HL-60 (cell line): Measurements from ENCODE around the gene TMEM63C.

ENCODE experiments used
- DNase-seq, 2 experiments: peaks; one replicate each; pipeline ENCODE4 v3.0.0-alpha.2; 2010 to 2020; ENCODE audit warnings: low read depth in 1 of 2, low spot score in 1 of 2
- H3K27ac ChIP-seq: fragments of 250-450 bp; sonication (Bioruptor Pico); replicated peaks from 2 replicates; pipeline ENCODE4 v1.5.1; 2020; ENCODE audit warnings: mild to moderate bottlenecking, moderate library complexity
- H3K27me3 ChIP-seq: fragments of 250-450 bp; sonication (Bioruptor Pico); 2 replicates; pipeline ENCODE4 v1.5.1; 2021; ENCODE audit warnings: mild to moderate bottlenecking, moderate library complexity; ENCODE audit not compliant: insufficient read depth, poor library complexity, severe bottlenecking
- H3K4me3 ChIP-seq: replicated peaks from 2 replicates; pipeline ENCODE4 v1.5.1; 2011; ENCODE audit warnings: mild to moderate bottlenecking, control low read depth, low read length; ENCODE audit not compliant: insufficient read depth
- CTCF ChIP-seq: IDR thresholded peaks from one replicate; pipeline ENCODE4 v1.5.1; 2011; ENCODE audit warnings: low read length, control low read depth, inconsistent platforms; ENCODE audit not compliant: insufficient read depth
- GABPA ChIP-seq: IDR thresholded peaks from 2 replicates; pipeline ENCODE4 v1.6.1; 2012; ENCODE audit warnings: low read depth
- POLR2AphosphoS5 ChIP-seq: IDR thresholded peaks from 2 replicates; pipeline ENCODE4 v1.6.1; 2012; ENCODE audit warnings: low read depth
- REST ChIP-seq: IDR thresholded peaks from 2 replicates; pipeline ENCODE4 v1.6.1; 2012; ENCODE audit warnings: low read depth; ENCODE audit not compliant: insufficient replicate concordance
- SPI1 ChIP-seq: IDR thresholded peaks from 2 replicates; pipeline ENCODE4 v1.6.1; 2012; ENCODE audit warnings: low read depth, mild to moderate bottlenecking, borderline replicate concordance

Gene TMEM63C

GRCh38 chr14:77256694-77257093, 75.1 kb downstream of the TMEM63C start:
- H3K27me3 ChIP-seq: no peaks in the 10 kb centered on the region
- no peak overlapping the region for H3K27ac ChIP-seq
- no peak for DNase-seq
- TF ChIP-seq REST: no peak
- no peak for TF ChIP-seq SPI1
- TF ChIP-seq CTCF: no peak
- no peak for TF ChIP-seq POLR2AphosphoS5
- no peak for TF ChIP-seq GABPA
- no peak overlapping the region for H3K4me3 ChIP-seq

GRCh38 chr14:77257700-77258099, 76.1 kb downstream of the TMEM63C start:
- no peak for DNase-seq
- TF ChIP-seq GABPA (no peak), REST (no peak), POLR2AphosphoS5 (no peak), CTCF (no peak), SPI1 (no peak)
- no peak overlapping the region for H3K4me3 ChIP-seq
- no peak overlapping the region for H3K27ac ChIP-seq
- H3K27me3 ChIP-seq: no peaks in the 10 kb centered on the region

- DNase-seq: no peak
- no peak overlapping the region for H3K27ac ChIP-seq
- no peaks in the 10 kb centered on the region for H3K27me3 ChIP-seq
- no peak for TF ChIP-seq POLR2AphosphoS5
- TF ChIP-seq REST: no peak
- TF ChIP-seq CTCF: no peak
- TF ChIP-seq GABPA: no peak
- no peak for TF ChIP-seq SPI1
- H3K4me3 ChIP-seq: no peak overlapping the region
These were observed 77.0 kb downstream of the TMEM63C start for GRCh38 chr14:77258566-77258965.
